HFFc6 (cell line): ENCODE data around the gene DNAH2. TPM values are rescaled to one million over a fixed set of nuclear protein-coding genes. Genes with fewer than 3 reads are reported as not detected.

Source experiments
- DNase-seq: peaks from one replicate; pipeline ENCODE4 v3.0.0-alpha.2; 2018
- H3K27ac Mint-ChIP-seq: 2 replicates; pipeline ENCODE4 v1.8.0; 2020; ENCODE audit warnings: mild to moderate bottlenecking, mixed read lengths
- H3K27me3 Mint-ChIP-seq: 2 replicates; pipeline ENCODE4 v1.8.0; 2021; ENCODE audit warnings: mild to moderate bottlenecking, moderate library complexity, mixed read lengths; ENCODE audit not compliant: insufficient read depth
- H3K36me3 Mint-ChIP-seq: 2 replicates; pipeline ENCODE4 v1.8.0; 2021; ENCODE audit warnings: low read depth, mixed read lengths
- H3K4me1 Mint-ChIP-seq: 2 replicates; pipeline ENCODE4 v1.8.0; 2020; ENCODE audit warnings: low read depth, mixed read lengths
- H3K4me3 Mint-ChIP-seq: 2 replicates; pipeline ENCODE4 v1.8.0; 2020; ENCODE audit warnings: mild to moderate bottlenecking, moderate library complexity, mixed read lengths
- H3K9me3 Mint-ChIP-seq: 2 replicates; pipeline ENCODE4 v1.8.0; 2020; ENCODE audit warnings: mild to moderate bottlenecking, mixed read lengths
- CTCF ChIP-seq: fragments of 200-600 bp; sonication (generic); IDR thresholded peaks from 2 replicates; pipeline ENCODE4 v1.5.0; 2021; ENCODE audit warnings: antibody characterized with exemption, mild to moderate bottlenecking
- total RNA-seq, 6 experiments: library from RNA; stranded (reverse); fragmentation: NEBNext Ultra II Directional; extraction: Animal tissue kit (Norgen Biotek cat#: 25700); gene quantifications; 2 replicates in 1 of 6; 3 replicates in 5 of 6; pipeline ENCODE4 v1.2.3, GENCODE V29; 2021

DNAH2 gene
- total RNA-seq, 6 experiments from 2014 or later: not detected

GRCh38 chr17:7852919-7853690 lies 135.6 kb downstream of the DNAH2 start:
- no peak for TF ChIP-seq CTCF
- H3K36me3 Mint-ChIP-seq: peaks cover 14% of the 10 kb centered on the region; the same call in 1 of the 2 replicates
- no peak overlapping the region for H3K4me3 Mint-ChIP-seq
- no peak overlapping the region for H3K27ac Mint-ChIP-seq
- H3K4me1 Mint-ChIP-seq: no peaks in the 10 kb centered on the region
- no peaks in the 10 kb centered on the region; the same call in 1 of the 2 replicates for H3K27me3 Mint-ChIP-seq
- H3K9me3 Mint-ChIP-seq: no peaks in the 10 kb centered on the region
- DNase-seq: no peak

GRCh38 chr17:7853691-7854038 lies 136.1 kb downstream of the DNAH2 start:
- no peaks in the 10 kb centered on the region for H3K9me3 Mint-ChIP-seq
- TF ChIP-seq CTCF: no peak
- no peak for DNase-seq
- peaks cover 14% of the 10 kb centered on the region; the same call in 1 of the 2 replicates for H3K36me3 Mint-ChIP-seq
- H3K27me3 Mint-ChIP-seq: peaks cover 2% of the 10 kb centered on the region; the same call in 1 of the 2 replicates
- no peak overlapping the region; the same call in 1 of the 2 replicates for H3K27ac Mint-ChIP-seq
- no peaks in the 10 kb centered on the region for H3K4me1 Mint-ChIP-seq
- no peak overlapping the region for H3K4me3 Mint-ChIP-seq

GRCh38 chr17:7854078-7854777 lies 136.7 kb downstream of the DNAH2 start:
- H3K27ac Mint-ChIP-seq: no peak overlapping the region; the same call in 1 of the 2 replicates
- no peak for TF ChIP-seq CTCF
- peaks cover 2% of the 10 kb centered on the region for H3K27me3 Mint-ChIP-seq
- no peaks in the 10 kb centered on the region for H3K4me1 Mint-ChIP-seq
- H3K36me3 Mint-ChIP-seq: peaks cover 14% of the 10 kb centered on the region; the same call in 1 of the 2 replicates
- DNase-seq: no peak
- no peaks in the 10 kb centered on the region for H3K9me3 Mint-ChIP-seq
- H3K4me3 Mint-ChIP-seq: no peak overlapping the region

- DNase-seq: no peak
- Mint-ChIP-seq H3K9me3 (no peaks in the 10 kb centered on the region), H3K4me3 (peak within 1 kb of the TSS; percentile 41; the same call in 1 of the 2 replicates), H3K27me3 (peaks cover 2% of the 10 kb centered on the region), H3K27ac (no peak within 1 kb of the TSS; the same call in 1 of the 2 replicates), H3K4me1 (no peaks in the 10 kb centered on the region), H3K36me3 (peaks cover 14% of the 10 kb centered on the region; the same call in 1 of the 2 replicates)
- no peak for TF ChIP-seq CTCF
Observed at GRCh38 chr17:7854851-7855659, 137.5 kb downstream of the DNAH2 start, which contains the start of gene TMEM88. Gene TMEM88, plus strand, starts transcription at chr17:7855066. Its CDS starts 9 bp downstream, at chr17:7855075.

GRCh38 chr17:7855660-7856010 lies 138.1 kb downstream of the DNAH2 start:
- TF ChIP-seq CTCF: no peak
- H3K9me3 Mint-ChIP-seq: no peaks in the 10 kb centered on the region
- no peak overlapping the region for H3K27ac Mint-ChIP-seq
- DNase-seq: no peak
- no peaks in the 10 kb centered on the region for H3K4me1 Mint-ChIP-seq
- peaks cover 2% of the 10 kb centered on the region for H3K27me3 Mint-ChIP-seq
- H3K4me3 Mint-ChIP-seq: no peak overlapping the region
- peaks cover 14% of the 10 kb centered on the region; the same call in 1 of the 2 replicates for H3K36me3 Mint-ChIP-seq
